Skeletal muscle satellite cell (primary cell): ENCODE results near the gene LYZL1.
"Not testable (repeated sequence)": the region's sequence is repeated elsewhere in the genome, so short reads cannot be mapped to it uniquely, and the experiment has no call there.

Experiments used
- H3K27me3 ChIP-seq: 2 replicates; pipeline ENCODE4 v1.7.0; 2013; ENCODE audit warnings: low read length; ENCODE audit not compliant: control insufficient read depth, insufficient read depth
- H3K36me3 ChIP-seq: 2 replicates; pipeline ENCODE4 v1.7.0; 2013; ENCODE audit warnings: mild to moderate bottlenecking, control low read depth, low read length; ENCODE audit not compliant: insufficient read depth
- H3K4me1 ChIP-seq: 2 replicates; pipeline ENCODE4 v1.7.0; 2013; ENCODE audit warnings: low read length; ENCODE audit not compliant: control insufficient read depth, insufficient read depth
- H3K4me2 ChIP-seq: 2 replicates; pipeline ENCODE4 v1.7.0; 2013; ENCODE audit warnings: mild to moderate bottlenecking, low read length
- H3K4me3 ChIP-seq: 2 replicates; pipeline ENCODE4 v1.7.0; 2013; ENCODE audit warnings: low read length
- H3K9ac ChIP-seq: 2 replicates; pipeline ENCODE4 v1.7.0; 2013; ENCODE audit warnings: mild to moderate bottlenecking, low read depth, low read length, moderate library complexity
- H3K9me3 ChIP-seq: replicated peaks from 2 replicates; pipeline ENCODE4 v1.7.0; 2013; ENCODE audit warnings: mild to moderate bottlenecking, control low read depth, low read length

Gene LYZL1

DNA sequence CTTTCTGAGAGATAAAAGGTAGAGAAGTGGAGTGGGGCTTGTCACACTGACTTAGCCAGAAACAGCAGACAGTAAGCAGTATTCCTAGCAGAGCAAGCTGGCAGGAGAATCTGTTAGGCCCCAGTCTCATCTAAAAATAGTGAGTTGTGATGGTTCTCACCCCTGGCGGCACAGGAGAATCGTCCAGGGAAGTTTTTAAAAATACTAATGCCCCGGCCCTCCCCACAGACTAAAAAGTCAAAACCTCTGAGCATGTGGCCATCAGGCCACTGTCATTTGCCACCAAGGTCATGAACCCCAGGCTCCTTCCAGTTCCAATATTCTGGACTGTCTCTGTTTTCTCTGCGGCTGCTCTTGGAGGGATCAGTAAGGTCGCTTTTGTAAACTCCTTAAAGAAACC lies 34.0 kb downstream of the LYZL1 start:
- no peak overlapping the region for H3K4me3 ChIP-seq
- H3K27me3 ChIP-seq = peaks cover 63% of the 10 kb centered on the region
- peaks cover 10% of the 10 kb centered on the region for H3K4me1 ChIP-seq
- H3K9ac ChIP-seq = no peak overlapping the region
- no peak overlapping the region for H3K4me2 ChIP-seq
- H3K36me3 ChIP-seq = no peaks in the 10 kb centered on the region
- H3K9me3 ChIP-seq = no peaks in the 10 kb centered on the region

DNA sequence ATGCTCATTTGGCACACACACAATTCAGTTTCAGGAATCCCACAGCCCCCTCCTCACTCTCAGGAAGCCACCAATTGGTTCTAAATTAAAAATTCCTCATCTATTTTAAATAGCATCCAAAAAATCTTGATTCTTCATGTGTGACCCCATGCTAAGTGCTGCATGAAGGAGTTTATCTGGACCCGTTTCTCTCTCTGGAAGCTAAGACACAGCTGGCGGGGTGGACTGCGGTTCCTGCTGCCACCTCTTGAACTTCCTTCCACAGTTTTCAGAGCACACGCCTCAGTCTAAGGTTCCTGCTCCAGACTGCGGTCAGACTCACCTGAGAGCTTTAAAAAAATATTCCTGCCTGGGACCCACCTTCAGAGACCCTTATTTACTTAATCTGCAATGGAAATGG lies 34.5 kb downstream of the LYZL1 start:
- H3K4me1 ChIP-seq = peaks cover 7% of the 10 kb centered on the region
- H3K36me3 ChIP-seq = no peaks in the 10 kb centered on the region
- no peaks in the 10 kb centered on the region for H3K9me3 ChIP-seq
- H3K27me3 ChIP-seq = peaks cover 67% of the 10 kb centered on the region
- no peak overlapping the region for H3K9ac ChIP-seq
- H3K4me3 ChIP-seq = no peak overlapping the region
- no peak overlapping the region for H3K4me2 ChIP-seq

- Histone ChIP-seq H3K9ac (no peak overlapping the region), H3K4me3 (no peak overlapping the region), H3K4me1 (peaks cover under 1% of the 10 kb centered on the region), H3K27me3 (peaks cover 74% of the 10 kb centered on the region), H3K4me2 (no peak overlapping the region), H3K9me3 (no peaks in the 10 kb centered on the region), H3K36me3 (no peaks in the 10 kb centered on the region)
Measured at GRCh38 chr10:29324220-29324841, 35.5 kb downstream of the LYZL1 start.

DNA sequence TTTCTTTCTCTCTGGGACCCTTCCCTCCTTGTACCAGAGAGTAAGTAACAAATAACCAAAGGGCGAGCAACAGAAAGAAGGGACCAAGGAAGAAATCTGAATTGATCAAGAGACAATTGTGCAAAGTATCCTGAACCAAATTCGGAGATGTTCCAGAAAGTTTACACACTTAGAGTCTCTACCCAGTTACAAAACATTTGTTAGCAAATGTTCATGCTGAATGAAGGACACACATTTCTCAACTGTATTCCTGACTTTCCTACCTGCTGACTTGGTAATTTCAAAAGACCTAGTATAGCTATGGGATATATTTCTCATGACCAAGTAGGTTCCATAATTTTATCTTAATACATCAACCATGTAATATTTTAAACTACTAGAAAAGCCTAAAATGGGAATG lies 37.4 kb downstream of the LYZL1 start:
- Histone ChIP-seq H3K4me3 (no peak overlapping the region), H3K9ac (no peak overlapping the region), H3K4me1 (no peaks in the 10 kb centered on the region), H3K9me3 (no peaks in the 10 kb centered on the region), H3K4me2 (no peak overlapping the region), H3K27me3 (peaks cover 78% of the 10 kb centered on the region), H3K36me3 (no peaks in the 10 kb centered on the region)

GRCh38 chr10:29326886-29327745 lies 38.2 kb downstream of the LYZL1 start:
- Histone ChIP-seq H3K9ac (no peak overlapping the region), H3K36me3 (no peaks in the 10 kb centered on the region), H3K4me1 (no peaks in the 10 kb centered on the region), H3K9me3 (no peaks in the 10 kb centered on the region), H3K27me3 (peaks cover 86% of the 10 kb centered on the region), H3K4me2 (no peak overlapping the region), H3K4me3 (no peak overlapping the region)

DNA sequence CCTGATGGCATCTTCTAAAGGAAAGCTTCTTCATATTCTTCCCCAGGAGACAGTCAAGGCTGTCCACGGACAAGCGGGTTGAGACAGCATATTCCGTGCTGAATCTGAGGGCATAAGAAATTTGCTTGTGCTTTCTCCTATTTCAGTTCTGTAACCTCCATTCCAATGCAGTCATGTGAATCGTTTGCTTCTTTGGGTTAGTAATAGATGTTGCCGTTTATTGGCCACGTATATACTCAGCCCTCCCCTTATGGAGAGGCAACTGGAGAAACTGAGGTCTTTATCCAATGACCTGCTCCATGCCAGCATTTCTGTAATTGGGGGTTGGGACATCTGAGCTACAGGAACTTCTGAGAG lies 38.9 kb downstream of the LYZL1 start:
- H3K9me3 ChIP-seq = no peaks in the 10 kb centered on the region
- H3K27me3 ChIP-seq = peaks cover 91% of the 10 kb centered on the region
- no peak overlapping the region for H3K9ac ChIP-seq
- H3K4me1 ChIP-seq = no peaks in the 10 kb centered on the region
- H3K4me2 ChIP-seq = no peak overlapping the region
- no peak overlapping the region for H3K4me3 ChIP-seq
- H3K36me3 ChIP-seq = no peaks in the 10 kb centered on the region

- Histone ChIP-seq H3K36me3 (no peaks in the 10 kb centered on the region), H3K4me1 (no peaks in the 10 kb centered on the region), H3K27me3 (peaks cover 89% of the 10 kb centered on the region), H3K9ac (no peak overlapping the region), H3K4me3 (no peak overlapping the region), H3K9me3 (no peaks in the 10 kb centered on the region), H3K4me2 (no peak overlapping the region)
Measured at GRCh38 chr10:29328983-29329382, 40.1 kb downstream of the LYZL1 start.

GRCh38 chr10:29329420-29329819 lies 40.5 kb downstream of the LYZL1 start:
- no peak overlapping the region for H3K9ac ChIP-seq
- H3K9me3 ChIP-seq = no peaks in the 10 kb centered on the region
- no peaks in the 10 kb centered on the region for H3K36me3 ChIP-seq
- H3K4me1 ChIP-seq = no peaks in the 10 kb centered on the region
- H3K27me3 ChIP-seq = peaks cover 85% of the 10 kb centered on the region
- no peak overlapping the region for H3K4me2 ChIP-seq
- no peak overlapping the region for H3K4me3 ChIP-seq

GRCh38 chr10:29332061-29332760 lies 43.3 kb downstream of the LYZL1 start:
- H3K9me3 ChIP-seq = no peaks in the 10 kb centered on the region

GRCh38 chr10:29332761-29333148 lies 43.9 kb downstream of the LYZL1 start:
- Histone ChIP-seq H3K4me2 (no peak overlapping the region), H3K9me3 (no peaks in the 10 kb centered on the region), H3K36me3 (no peaks in the 10 kb centered on the region), H3K4me1 (no peaks in the 10 kb centered on the region), H3K4me3 (no peak overlapping the region), H3K27me3 (peaks cover 60% of the 10 kb centered on the region), H3K9ac (no peak overlapping the region)

More at GRCh38 chr10:29332061-29332760, 43.3 kb downstream of the LYZL1 start:
- Histone ChIP-seq H3K36me3 (no peaks in the 10 kb centered on the region), H3K4me1 (no peaks in the 10 kb centered on the region), H3K4me3 (no peak overlapping the region), H3K27me3 (peaks cover 65% of the 10 kb centered on the region), H3K9ac (no peak overlapping the region), H3K4me2 (no peak overlapping the region)

- H3K36me3 ChIP-seq, H3K4me3 ChIP-seq, H3K4me1 ChIP-seq, H3K9ac ChIP-seq, H3K9me3 ChIP-seq, H3K4me2 ChIP-seq: not testable (repeated sequence)
- peaks cover 41% of the 10 kb centered on the region for H3K27me3 ChIP-seq
Measured at GRCh38 chr10:29337526-29337925, 48.7 kb downstream of the LYZL1 start.
